Endothelial cell of umbilical vein (primary cell): ENCODE measurements around the gene RAB40C. TPM values are rescaled to one million over a fixed set of nuclear protein-coding genes. Genes with fewer than 3 reads are reported as not detected.
A peak's percentile ranks its signal among the peaks of the same experiment; 100 is the strongest.

Experiments used
- BruUV-seq: library from RNA; stranded (reverse); fragments of 400-500 nt; replicated peaks from 2 replicates; lab custom pipeline; 2021; lab: Mats Ljungman, UMichigan
- CTCF ChIA-PET: fragments of 300-600, 350-600 bp; sonication (Branson Sonifier 250); formaldehyde crosslinking; loops from one replicate; lab custom pipeline; 2021; ENCODE audit warnings: antibody characterized with exemption, inconsistent platforms; lab: Charles Lee
- POLR2A ChIA-PET: fragments of 300-600, 350-600 bp; sonication (Branson Sonifier 250); formaldehyde crosslinking; loops from one replicate; lab custom pipeline; 2021; ENCODE audit warnings: antibody characterized with exemption, inconsistent platforms; lab: Charles Lee
- DNase-seq: peaks from one replicate; pipeline ENCODE4 v3.0.0-alpha.2; 2011; ENCODE audit warnings: low read depth, low spot score
- FAIRE-seq: peaks from 2 replicates; lab custom pipeline; 2011; peaks lifted over from hg19 to GRCh38; lab: Jason Lieb, UNC
- H2AFZ ChIP-seq: 2 replicates; pipeline ENCODE4 v1.6.0; 2012; ENCODE audit warnings: low read depth, low read length, control low read depth, inconsistent platforms
- H3K27ac ChIP-seq: 2 replicates; pipeline ENCODE4 v1.5.1; 2011; ENCODE audit warnings: low read depth, mild to moderate bottlenecking, control low read depth, low read length, moderate library complexity; ENCODE audit not compliant: insufficient read depth
- H3K27me3 ChIP-seq, 2 experiments: 2 replicates each; pipeline versions ENCODE4 v1.6.0 to v1.6.1; 2011; ENCODE audit warnings: low read length in 2 of 2, mixed read lengths in 1 of 2; ENCODE audit not compliant: control insufficient read depth in 2 of 2, insufficient read depth in 2 of 2
- H3K36me3 ChIP-seq, 2 experiments: 2 replicates in 1 of 2; 3 replicates in 1 of 2; pipeline ENCODE4 v1.5.1; 2011; ENCODE audit warnings: low read length in 2 of 2, mild to moderate bottlenecking in 1 of 2, moderate library complexity in 1 of 2; ENCODE audit not compliant: control insufficient read depth in 2 of 2, insufficient read depth in 2 of 2; ENCODE audit errors: extremely low read depth in 1 of 2
- H3K4me1 ChIP-seq: 3 replicates; pipeline ENCODE4 v1.5.1; 2011; ENCODE audit warnings: mild to moderate bottlenecking, low read length; ENCODE audit not compliant: control insufficient read depth, insufficient read depth; ENCODE audit errors: extremely low read depth
- H3K4me2 ChIP-seq: 2 replicates; pipeline ENCODE4 v1.6.1; 2011; ENCODE audit warnings: low read length, control low read depth, mixed read lengths; ENCODE audit not compliant: insufficient read depth
- H3K4me3 ChIP-seq, 3 experiments: fragments of 200-600 bp in 1 of 3; sonication (generic), shearing (Covaris generic) in 1 of 3; replicated peaks in 1 of 3; 2 replicates each; pipeline ENCODE4 v1.5.1; 2011 to 2016; ENCODE audit warnings: control low read depth in 3 of 3, low read length in 3 of 3, mild to moderate bottlenecking in 2 of 3, inconsistent platforms in 1 of 3, low read depth in 1 of 3, moderate library complexity in 1 of 3; ENCODE audit not compliant: insufficient read depth in 1 of 3
- H3K79me2 ChIP-seq: 2 replicates; pipeline ENCODE4 v1.6.0; 2012; ENCODE audit warnings: low read length, inconsistent platforms; ENCODE audit not compliant: control insufficient read depth, insufficient read depth
- H3K9ac ChIP-seq: replicated peaks from 2 replicates; pipeline ENCODE3; 2011; ENCODE audit warnings: low read length, control low read depth; ENCODE audit not compliant: insufficient read depth; ENCODE audit errors: extremely low read depth
- H3K9me1 ChIP-seq: replicated peaks from 3 replicates; pipeline ENCODE4 v1.6.0; 2011; ENCODE audit warnings: mild to moderate bottlenecking, low read length; ENCODE audit not compliant: control insufficient read depth, insufficient read depth; ENCODE audit errors: extremely low read depth
- H3K9me3 ChIP-seq: replicated peaks from 2 replicates; pipeline ENCODE4 v1.5.1; 2012; ENCODE audit warnings: low read length, inconsistent platforms; ENCODE audit not compliant: control insufficient read depth, insufficient read depth
- H4K20me1 ChIP-seq: replicated peaks from 2 replicates; pipeline ENCODE3; 2011; ENCODE audit warnings: mild to moderate bottlenecking, low read length; ENCODE audit not compliant: control insufficient read depth, insufficient read depth; ENCODE audit errors: extremely low read depth
- EZH2 ChIP-seq: IDR thresholded peaks from 2 replicates; pipeline ENCODE4 v1.6.1; 2012; ENCODE audit warnings: borderline replicate concordance, low read depth, mild to moderate bottlenecking, moderate library complexity, low read length, inconsistent platforms; ENCODE audit not compliant: severe bottlenecking
- FOS ChIP-seq: IDR thresholded peaks from 2 replicates; pipeline ENCODE4 v1.6.1; 2011; ENCODE audit warnings: mild to moderate bottlenecking, low read length, moderate library complexity, borderline replicate concordance; ENCODE audit not compliant: insufficient read depth
- GATA2 ChIP-seq: IDR thresholded peaks from 2 replicates; pipeline ENCODE4 v1.7.0; 2011; ENCODE audit warnings: low read depth, mild to moderate bottlenecking, moderate library complexity, mixed read lengths, low read length; ENCODE audit not compliant: insufficient read length, insufficient read depth
- JUN ChIP-seq: IDR thresholded peaks from 2 replicates; pipeline ENCODE4 v1.6.1; 2011; ENCODE audit warnings: borderline replicate concordance, low read depth; ENCODE audit not compliant: insufficient read length, insufficient read depth
- MYC ChIP-seq: IDR thresholded peaks from one replicate; pipeline ENCODE4 v1.6.1; 2011; ENCODE audit warnings: mild to moderate bottlenecking, low read depth, low read length
- POLR2A ChIP-seq: IDR thresholded peaks from 2 replicates; pipeline ENCODE4 v1.6.1; 2012; ENCODE audit warnings: low read depth, mild to moderate bottlenecking, control low read depth, low read length
- POLR2AphosphoS5 ChIP-seq: IDR thresholded peaks from 2 replicates; pipeline ENCODE4 v1.6.1; 2012; ENCODE audit warnings: low read depth, mild to moderate bottlenecking, control low read depth, low read length, moderate library complexity; ENCODE audit not compliant: insufficient read depth
- dilution Hi-C: fragments of 300-500 bp; cut with MboI; formaldehyde crosslinking; loops from one replicate; pipeline ENCODE4 v1.15.0; 2019; ENCODE audit warnings: low sequenced_read_pairs; ENCODE audit not compliant: extremely low pct_ligation_motif_present
- intact Hi-C: fragments of 100-400 bp; cut with micrococcal nuclease; formaldehyde crosslinking; loops from one replicate; pipeline ENCODE4 v1.10.0; 2022
- polyA plus RNA-seq, 4 experiments: library from polyadenylated mRNA; depleted of rRNA in 3 of 4; stranded (reverse) in 3 of 4; unstranded in 1 of 4; fragments of >200 nt; gene quantifications; 2 replicates each; pipeline versions ENCODE4 v1.2.1 to v1.2.3, GENCODE V29; 2011 to 2012; ENCODE audit warnings: missing spikeins in 1 of 4
- total RNA-seq: library from RNA; stranded (reverse); gene quantifications from 2 replicates; pipeline ENCODE4 v1.2.3, GENCODE V29; 2021
- TF ChIP-seq, protein P1 (sequence below): IDR thresholded peaks from 2 replicates; pipeline ENCODE4 v1.6.1; 2011; ENCODE audit not compliant: insufficient read depth, insufficient read length
- TF ChIP-seq, protein P2 (sequence below), 2 donors: IDR thresholded peaks; 1 replicate in 1 of 2; 2 replicates in 1 of 2; pipeline ENCODE4 v1.5.1; 2011; ENCODE audit warnings: low read length in 2 of 2, mild to moderate bottlenecking in 2 of 2, moderate library complexity in 2 of 2, control low read depth in 1 of 2, inconsistent platforms in 1 of 2, low read depth in 1 of 2; ENCODE audit not compliant: insufficient read depth in 1 of 2; ENCODE audit errors: extremely low read depth in 1 of 2

RAB40C gene
- total and polyA plus RNA-seq, 2 donors (not counting 3 experiments of a cell fraction or from before 2014, with no cell fraction given): 12.4 to 18.8 TPM

GRCh38 chr16:634996-635395 lies 45.1 kb downstream of the RAB40C start:
- Histone ChIP-seq H3K4me2 (peak overlapping the region; percentile 48), H3K36me3 (no peaks in the 10 kb centered on the region), H3K9me1 (no peaks in the 10 kb centered on the region), H3K79me2 (peaks cover 8% of the 10 kb centered on the region), H4K20me1 (no peaks in the 10 kb centered on the region), H2AFZ (no peak overlapping the region), H3K4me1 (peaks cover 4% of the 10 kb centered on the region), H3K9me3 (no peaks in the 10 kb centered on the region), H3K4me3 (peak overlapping the region in 2 of 3 experiments; percentile 61 to 82), H3K9ac (no peak overlapping the region), H3K27ac (no peak overlapping the region), H3K27me3 (no peaks in the 10 kb centered on the region)
- DNase-seq (no peak), FAIRE-seq (no peak)
- CTCF ChIA-PET: interaction anchor here (0.6 to 0.8 kb wide), 2 partner anchors 14 to 45 kb away, joined by 3 read pairs; partner anchors contain the start of gene RAB40C
- no peak for TF ChIP-seq POLR2AphosphoS5
- TF ChIP-seq, protein P1, sequence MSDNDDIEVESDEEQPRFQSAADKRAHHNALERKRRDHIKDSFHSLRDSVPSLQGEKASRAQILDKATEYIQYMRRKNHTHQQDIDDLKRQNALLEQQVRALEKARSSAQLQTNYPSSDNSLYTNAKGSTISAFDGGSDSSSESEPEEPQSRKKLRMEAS: no peak
- no peak for TF ChIP-seq EZH2
- TF ChIP-seq JUN: no peak
- TF ChIP-seq MYC: no peak
- TF ChIP-seq, protein P2, sequence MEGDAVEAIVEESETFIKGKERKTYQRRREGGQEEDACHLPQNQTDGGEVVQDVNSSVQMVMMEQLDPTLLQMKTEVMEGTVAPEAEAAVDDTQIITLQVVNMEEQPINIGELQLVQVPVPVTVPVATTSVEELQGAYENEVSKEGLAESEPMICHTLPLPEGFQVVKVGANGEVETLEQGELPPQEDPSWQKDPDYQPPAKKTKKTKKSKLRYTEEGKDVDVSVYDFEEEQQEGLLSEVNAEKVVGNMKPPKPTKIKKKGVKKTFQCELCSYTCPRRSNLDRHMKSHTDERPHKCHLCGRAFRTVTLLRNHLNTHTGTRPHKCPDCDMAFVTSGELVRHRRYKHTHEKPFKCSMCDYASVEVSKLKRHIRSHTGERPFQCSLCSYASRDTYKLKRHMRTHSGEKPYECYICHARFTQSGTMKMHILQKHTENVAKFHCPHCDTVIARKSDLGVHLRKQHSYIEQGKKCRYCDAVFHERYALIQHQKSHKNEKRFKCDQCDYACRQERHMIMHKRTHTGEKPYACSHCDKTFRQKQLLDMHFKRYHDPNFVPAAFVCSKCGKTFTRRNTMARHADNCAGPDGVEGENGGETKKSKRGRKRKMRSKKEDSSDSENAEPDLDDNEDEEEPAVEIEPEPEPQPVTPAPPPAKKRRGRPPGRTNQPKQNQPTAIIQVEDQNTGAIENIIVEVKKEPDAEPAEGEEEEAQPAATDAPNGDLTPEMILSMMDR (IDR thresholded peaks at IDR 0.05; ENCODE audit: extremely low read depth in 1 of 2, insufficient read depth in 1 of 2, low read depth in 1 of 2, low read length in 2 of 2): no peak
- no peak for TF ChIP-seq POLR2A
- TF ChIP-seq FOS: no peak
- TF ChIP-seq GATA2: no peak
- no TSS peak for BruUV-seq
- POLR2A ChIA-PET: no interaction called here
- dilution Hi-C loops (no loop called here), intact Hi-C loops (no loop called here)
